GM18870 (cell line): ENCODE results near the gene GSN.

Experiments
- ATAC-seq: cut with Tn5 transposase; IDR thresholded peaks from one replicate; pipeline ENCODE4 v1.9.1; 2021; ENCODE audit warnings: moderate library complexity; ENCODE audit not compliant: unreplicated experiment

Gene GSN

GRCh38 chr9:121368745-121369144 lies 100.8 kb downstream of the GSN start:
- no peak for ATAC-seq

DNA sequence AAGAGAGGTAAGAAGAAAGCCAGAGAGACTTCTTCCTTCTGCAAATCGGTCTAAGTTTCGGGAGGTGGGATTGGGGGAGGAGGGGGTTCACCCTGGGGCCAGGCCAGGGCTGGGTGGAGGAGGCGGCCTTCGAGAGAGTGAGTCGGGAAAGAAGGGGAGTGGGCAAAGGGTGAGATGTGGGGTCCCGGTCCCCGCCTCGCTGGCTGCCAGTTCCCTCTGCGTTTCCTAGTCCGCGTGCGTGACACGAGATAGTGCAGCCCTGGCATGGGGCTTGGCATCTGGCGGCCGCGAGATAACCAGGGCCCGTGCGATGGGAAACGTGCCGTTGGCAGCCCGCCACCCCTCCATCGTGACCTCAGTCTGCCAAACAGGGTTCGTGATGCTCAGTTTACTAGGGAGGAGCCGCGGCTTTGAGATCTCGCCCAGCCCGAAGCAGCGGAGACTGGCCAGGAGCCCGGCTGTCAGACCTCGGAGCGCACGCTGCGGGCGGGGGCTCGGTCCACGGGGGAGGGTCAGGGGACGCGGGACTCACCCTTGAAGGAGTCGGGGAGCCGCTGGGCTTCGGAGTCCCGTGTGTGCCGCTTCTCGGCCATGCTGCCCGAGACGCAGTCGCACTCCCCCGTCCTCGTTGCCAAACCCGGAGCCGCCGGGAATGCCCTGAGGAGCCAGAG lies 101.8 kb downstream of the GSN start, which contains the start of gene STOM:
TSS of gene STOM (minus strand) at position 656 of the 671 bp plus-strand sequence. CDS start at position 593, 63 bp downstream.
- ATAC-seq, result peak; percentile 41

DNA sequence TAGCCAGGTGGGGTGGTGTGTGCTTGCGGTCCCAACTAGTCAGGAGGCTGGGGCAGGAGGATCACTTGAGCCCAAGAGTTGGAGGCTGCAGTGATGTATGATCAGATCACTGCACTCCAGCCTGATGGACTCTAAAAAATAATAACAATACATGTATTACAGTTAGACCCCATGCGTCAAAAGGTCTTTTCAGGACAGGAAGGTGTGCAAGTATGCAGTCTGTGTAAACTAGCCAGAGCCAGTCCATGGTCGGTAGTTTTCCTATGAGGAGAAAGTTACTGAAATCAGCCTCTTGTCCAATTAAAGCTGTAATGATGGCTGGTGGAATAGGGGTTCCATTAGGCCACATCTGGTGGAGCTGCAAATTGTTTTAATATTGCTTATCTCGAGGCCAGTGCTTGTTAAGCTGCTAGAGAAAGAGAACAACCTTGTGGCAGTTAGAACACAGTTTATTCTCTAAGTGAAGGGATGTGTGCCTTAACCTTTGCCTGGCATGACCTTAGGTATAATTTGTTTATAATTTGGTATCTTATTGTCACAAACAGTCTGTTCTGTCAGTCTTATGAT lies 103.6 kb downstream of the GSN start:
- no peak for ATAC-seq

GRCh38 chr9:121372239-121373010 lies 104.5 kb downstream of the GSN start:
- no peak for ATAC-seq

DNA sequence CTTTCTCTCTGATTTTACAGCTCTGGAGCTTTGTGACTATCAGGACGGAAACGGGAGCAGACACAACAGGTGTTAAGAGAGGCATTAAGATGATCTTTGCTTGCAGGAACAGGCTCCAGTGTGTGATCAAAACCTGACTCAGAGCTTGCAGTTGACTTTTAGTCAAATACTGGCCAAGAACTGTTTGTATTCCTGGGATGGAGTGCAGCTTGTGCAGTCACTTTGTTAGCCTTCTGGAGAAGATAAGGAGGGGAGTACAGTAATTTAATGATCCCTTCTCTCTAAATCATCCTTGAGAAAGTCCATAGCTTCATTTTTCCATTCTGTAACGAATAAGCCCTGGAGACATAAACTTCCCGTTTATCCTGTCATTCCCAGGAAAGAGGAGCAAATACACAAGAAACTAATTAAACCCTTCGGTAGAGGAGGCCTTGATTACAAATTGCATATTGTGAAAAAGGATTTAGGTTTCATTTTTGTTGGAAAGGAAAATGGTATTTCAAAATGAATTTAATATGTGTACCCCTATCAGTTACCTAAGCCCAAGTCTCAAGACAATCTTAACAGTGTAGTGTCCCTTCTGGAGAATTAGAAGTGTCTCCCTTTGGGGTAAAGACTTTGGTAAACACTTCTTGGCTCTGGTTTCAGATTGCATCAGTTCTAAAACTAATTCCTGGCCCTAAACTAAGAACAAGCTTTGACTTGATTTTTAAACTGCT lies 105.2 kb downstream of the GSN start:
- no peak for ATAC-seq

- ATAC-seq, result no peak
These were observed 108.4 kb downstream of the GSN start for GRCh38 chr9:121376214-121376830.

GRCh38 chr9:121380846-121381245 lies 112.9 kb downstream of the GSN start:
- no peak for ATAC-seq
